A549 (cell line): ENCODE results near the gene MSMP.

Experiments
- CHD2 ChIP-seq: fragments of 150-350 bp; IDR thresholded peaks from 2 replicates; pipeline ENCODE4 v1.6.1; 2014; ENCODE audit warnings: low read length; ENCODE audit not compliant: partially characterized antibody
- EP300 ChIP-seq, 2 experiments: fragments of >200 bp; sonication (Bioruptor Twin); formaldehyde crosslinking; IDR thresholded peaks; 2 replicates in 1 of 2; 3 replicates in 1 of 2; pipeline ENCODE4 v1.6.1; 2016 to 2017
- NR3C1 ChIP-seq: fragments of >200 bp; sonication (Bioruptor Twin); formaldehyde crosslinking; IDR thresholded peaks from 3 replicates; pipeline ENCODE4 v1.6.1; 2017
- POLR2A ChIP-seq: IDR thresholded peaks from 2 replicates; pipeline ENCODE4 v1.6.1; 2012; ENCODE audit warnings: mild to moderate bottlenecking, low read length
- RCOR1 ChIP-seq: fragments of 150-350 bp; IDR thresholded peaks from 2 replicates; pipeline ENCODE4 v1.6.1; 2014; ENCODE audit warnings: antibody characterized with exemption, low read length, low read depth
- SREBF2 ChIP-seq: fragments of 450-650 bp; IDR thresholded peaks from 2 replicates; pipeline ENCODE4 v1.6.1; 2014; ENCODE audit warnings: mild to moderate bottlenecking, moderate library complexity
- ZNF302 ChIP-seq: fragments of 250-450 bp; sonication (Bioruptor Pico); IDR thresholded peaks from 2 replicates; pipeline ENCODE4 v1.9.0; 2021; ENCODE audit warnings: inconsistent platforms, mild to moderate bottlenecking, moderate library complexity
- ZSCAN20 ChIP-seq: fragments of 250-450 bp; sonication (Bioruptor Pico); IDR thresholded peaks from 2 replicates; pipeline ENCODE4 v1.8.0; 2022; ENCODE audit warnings: mild to moderate bottlenecking, moderate library complexity
- TF ChIP-seq, protein P1 (sequence below): fragments of >200 bp; sonication (Bioruptor Twin); formaldehyde crosslinking; IDR thresholded peaks from 3 replicates; pipeline ENCODE4 v1.5.1; 2016

DNA sequence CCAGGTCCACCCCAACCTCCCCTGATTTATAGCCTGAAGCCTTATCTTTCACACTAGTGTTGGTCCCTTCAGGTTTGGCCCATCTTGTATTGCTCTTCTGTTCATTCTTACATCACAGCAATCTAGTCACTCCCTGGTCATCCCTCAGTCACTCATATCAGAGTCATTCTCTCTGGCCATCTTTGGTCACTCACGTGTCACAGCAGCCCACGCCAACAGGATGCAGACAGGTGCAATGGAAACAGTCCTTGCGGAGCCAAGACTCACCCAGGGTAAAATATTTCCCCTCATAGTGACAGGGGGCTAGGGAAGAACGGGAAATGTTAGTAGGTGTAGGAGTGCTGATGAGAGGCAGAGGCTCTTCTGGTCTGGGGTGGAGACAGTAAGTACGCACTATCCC is 610 bp downstream of the MSMP start:
- TF ChIP-seq, protein P1, sequence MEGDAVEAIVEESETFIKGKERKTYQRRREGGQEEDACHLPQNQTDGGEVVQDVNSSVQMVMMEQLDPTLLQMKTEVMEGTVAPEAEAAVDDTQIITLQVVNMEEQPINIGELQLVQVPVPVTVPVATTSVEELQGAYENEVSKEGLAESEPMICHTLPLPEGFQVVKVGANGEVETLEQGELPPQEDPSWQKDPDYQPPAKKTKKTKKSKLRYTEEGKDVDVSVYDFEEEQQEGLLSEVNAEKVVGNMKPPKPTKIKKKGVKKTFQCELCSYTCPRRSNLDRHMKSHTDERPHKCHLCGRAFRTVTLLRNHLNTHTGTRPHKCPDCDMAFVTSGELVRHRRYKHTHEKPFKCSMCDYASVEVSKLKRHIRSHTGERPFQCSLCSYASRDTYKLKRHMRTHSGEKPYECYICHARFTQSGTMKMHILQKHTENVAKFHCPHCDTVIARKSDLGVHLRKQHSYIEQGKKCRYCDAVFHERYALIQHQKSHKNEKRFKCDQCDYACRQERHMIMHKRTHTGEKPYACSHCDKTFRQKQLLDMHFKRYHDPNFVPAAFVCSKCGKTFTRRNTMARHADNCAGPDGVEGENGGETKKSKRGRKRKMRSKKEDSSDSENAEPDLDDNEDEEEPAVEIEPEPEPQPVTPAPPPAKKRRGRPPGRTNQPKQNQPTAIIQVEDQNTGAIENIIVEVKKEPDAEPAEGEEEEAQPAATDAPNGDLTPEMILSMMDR = no peak
- TF ChIP-seq NR3C1 (no peak), RCOR1 (no peak), CHD2 (no peak), POLR2A (no peak), EP300 (IDR thresholded peaks at IDR 0.05) (no peak), SREBF2 (no peak), ZSCAN20 (CRISPR knock-in tag) (no peak), ZNF302 (CRISPR knock-in tag) (no peak)
